GM04504 (cell line): ENCODE measurements around the gene TMEM185A.
"Not testable (repeated sequence)": the region's sequence is repeated elsewhere in the genome, so short reads cannot be mapped to it uniquely, and the experiment has no call there.

ENCODE experiments used
- DNase-seq: peaks from one replicate; pipeline ENCODE4 v3.0.0-alpha.2; 2012; ENCODE audit warnings: low read depth

TMEM185A gene

GRCh38 chrX:149619662-149620061, 11.9 kb downstream of the TMEM185A start:
- not testable (repeated sequence) for DNase-seq

GRCh38 chrX:149618871-149619270, 12.7 kb downstream of the TMEM185A start:
- no peak for DNase-seq

GRCh38 chrX:149611623-149612175, 19.9 kb downstream of the TMEM185A start:
- DNase-seq = no peak

- DNase-seq = no peak
These were observed 21.1 kb downstream of the TMEM185A start for GRCh38 chrX:149610511-149610910.

- DNase-seq = no peak
These were observed 23.9 kb downstream of the TMEM185A start for GRCh38 chrX:149607699-149608098.

GRCh38 chrX:149605248-149605885, 26.2 kb downstream of the TMEM185A start:
- not testable (repeated sequence) for DNase-seq

GRCh38 chrX:149598603-149599002, 33.0 kb downstream of the TMEM185A start:
- DNase-seq = not testable (repeated sequence)

- not testable (repeated sequence) for DNase-seq
These were observed 35.6 kb downstream of the TMEM185A start for GRCh38 chrX:149595943-149596342.

GRCh38 chrX:149595214-149595613, 36.4 kb downstream of the TMEM185A start, which contains the start of gene HSFX2:
HSFX2 (minus strand) TSS chrX:149595314; CDS start chrX:149594700, 614 bp downstream.
- not testable (repeated sequence) for DNase-seq

GRCh38 chrX:149590993-149591392, 40.6 kb downstream of the TMEM185A start:
- DNase-seq = not testable (repeated sequence)

- DNase-seq = not testable (repeated sequence)
These were observed 44.2 kb downstream of the TMEM185A start, which contains the start of gene MAGEA9B for GRCh38 chrX:149587359-149587758. MAGEA9B (minus strand) TSS chrX:149587459; CDS start chrX:149583179, 4,280 bp downstream.

GRCh38 chrX:149585631-149586030, 46.0 kb downstream of the TMEM185A start:
- not testable (repeated sequence) for DNase-seq

- not testable (repeated sequence) for DNase-seq
These were observed 58.1 kb downstream of the TMEM185A start for GRCh38 chrX:149573456-149573855.

GRCh38 chrX:149572743-149573142, 58.8 kb downstream of the TMEM185A start:
- no peak for DNase-seq

GRCh38 chrX:149571770-149572169, 59.8 kb downstream of the TMEM185A start:
- no peak for DNase-seq

- peak; percentile 42 for DNase-seq
These were observed 60.9 kb downstream of the TMEM185A start for GRCh38 chrX:149570668-149571067.

- no peak for DNase-seq
These were observed 61.8 kb downstream of the TMEM185A start for GRCh38 chrX:149569770-149570169.

GRCh38 chrX:149568701-149569296, 62.8 kb downstream of the TMEM185A start:
- DNase-seq = no peak

- no peak for DNase-seq
These were observed 63.8 kb downstream of the TMEM185A start for GRCh38 chrX:149567621-149568417.

GRCh38 chrX:149563359-149563758, 68.2 kb downstream of the TMEM185A start:
- DNase-seq = no peak

GRCh38 chrX:149555251-149555650, 76.3 kb downstream of the TMEM185A start:
- DNase-seq = not testable (repeated sequence)

GRCh38 chrX:149551939-149552248, 79.7 kb downstream of the TMEM185A start:
- not testable (repeated sequence) for DNase-seq
